Measurements from ENCODE around the gene CTSL. TPM values are rescaled to one million over a fixed set of nuclear protein-coding genes. Genes with fewer than 3 reads are reported as not detected.

CTSL gene
- total and polyA plus RNA-seq, 5 donors from 2014 or later = 1.2 to 10.6 (median 2.8) TPM

- Histone ChIP-seq H3K4me1 (ENCODE audit: control insufficient read depth, insufficient read depth, low read length, poor library complexity, severe bottlenecking) (no peaks in the 10 kb centered on the region), H3K27me3 (ENCODE audit: control insufficient read depth, insufficient read depth, low read length) (no peaks in the 10 kb centered on the region), H3K4me3 (ENCODE audit: low read depth, low read length) (no peak overlapping the region), H3K27ac (ENCODE audit: insufficient read depth, low read length, poor library complexity, severe bottlenecking) (no peak overlapping the region), H3K9me3 (ENCODE audit: control insufficient read depth in 2 of 2, low read length in 2 of 2) (no peaks in the 10 kb centered on the region), H3K36me3 (ENCODE audit: control insufficient read depth, insufficient read depth, low read length) (no peaks in the 10 kb centered on the region)
- no peaks in the 10 kb centered on the region for H3K4me1 Mint-ChIP-seq
- H3K9me3 Mint-ChIP-seq = peaks cover 0 to 4% (median 0%) of the 10 kb centered on the region in 7 donors
- no peak for DNase-seq
- no peak for ATAC-seq (ENCODE audit: low read depth in 2 of 2)
- H3K4me3 Mint-ChIP-seq = no peak overlapping the region
- H3K27me3 Mint-ChIP-seq = no peaks in the 10 kb centered on the region
- H3K36me3 Mint-ChIP-seq = no peaks in the 10 kb centered on the region
- no peak overlapping the region for H3K27ac Mint-ChIP-seq
Observed at GRCh38 chr9:87766697-87767096, 40.8 kb downstream of the CTSL start.

- Mint-ChIP-seq H3K27ac (no peak overlapping the region), H3K27me3 (no peaks in the 10 kb centered on the region), H3K4me1 (no peaks in the 10 kb centered on the region), H3K9me3 (peaks cover 0 to 3% (median 0%) of the 10 kb centered on the region in 7 donors), H3K36me3 (no peaks in the 10 kb centered on the region), H3K4me3 (peak overlapping the region in 1 of 4 donors; percentile 63)
- H3K36me3 ChIP-seq (ENCODE audit: control insufficient read depth, insufficient read depth, low read length) = no peaks in the 10 kb centered on the region
- ATAC-seq (ENCODE audit: low read depth in 2 of 2) (no peak), DNase-seq (no peak)
- H3K4me1 ChIP-seq (ENCODE audit: control insufficient read depth, insufficient read depth, low read length, poor library complexity, severe bottlenecking) = no peaks in the 10 kb centered on the region
- no peak overlapping the region for H3K27ac ChIP-seq (ENCODE audit: insufficient read depth, low read length, poor library complexity, severe bottlenecking)
- no peaks in the 10 kb centered on the region for H3K9me3 ChIP-seq (ENCODE audit: control insufficient read depth in 2 of 2, low read length in 2 of 2)
- no peaks in the 10 kb centered on the region for H3K27me3 ChIP-seq (ENCODE audit: control insufficient read depth, insufficient read depth, low read length)
- H3K4me3 ChIP-seq (ENCODE audit: low read depth, low read length) = no peak overlapping the region
Observed at GRCh38 chr9:87770616-87771315, 44.8 kb downstream of the CTSL start.

GRCh38 chr9:87771316-87772006 lies 45.5 kb downstream of the CTSL start:
- no peaks in the 10 kb centered on the region for H3K4me1 ChIP-seq (ENCODE audit: control insufficient read depth, insufficient read depth, low read length, poor library complexity, severe bottlenecking)
- peaks cover 4% of the 10 kb centered on the region for H3K27me3 Mint-ChIP-seq

GRCh38 chr9:87776481-87777379 lies 50.8 kb downstream of the CTSL start:
- Histone ChIP-seq H3K9me3 (ENCODE audit: control insufficient read depth in 2 of 2, low read length in 2 of 2) (no peaks in the 10 kb centered on the region), H3K4me3 (ENCODE audit: low read depth, low read length) (no peak overlapping the region), H3K27me3 (ENCODE audit: control insufficient read depth, insufficient read depth, low read length) (no peaks in the 10 kb centered on the region), H3K4me1 (ENCODE audit: control insufficient read depth, insufficient read depth, low read length, poor library complexity, severe bottlenecking) (no peaks in the 10 kb centered on the region), H3K36me3 (ENCODE audit: control insufficient read depth, insufficient read depth, low read length) (no peaks in the 10 kb centered on the region), H3K27ac (ENCODE audit: insufficient read depth, low read length, poor library complexity, severe bottlenecking) (no peak overlapping the region)
- peaks cover 11% of the 10 kb centered on the region for H3K27me3 Mint-ChIP-seq
- no peaks in the 10 kb centered on the region for H3K36me3 Mint-ChIP-seq
- H3K9me3 Mint-ChIP-seq = peaks cover 0 to 3% (median 0%) of the 10 kb centered on the region in 7 donors
- H3K4me3 Mint-ChIP-seq = no peak overlapping the region
- ATAC-seq (ENCODE audit: low read depth in 2 of 2) = no peak
- no peaks in the 10 kb centered on the region for H3K4me1 Mint-ChIP-seq
- H3K27ac Mint-ChIP-seq = no peak overlapping the region
- no peak for DNase-seq

More at GRCh38 chr9:87771316-87772006, 45.5 kb downstream of the CTSL start:
- no peak overlapping the region for H3K27ac ChIP-seq (ENCODE audit: insufficient read depth, low read length, poor library complexity, severe bottlenecking)
- DNase-seq (no peak), ATAC-seq (ENCODE audit: low read depth in 2 of 2) (no peak)
- H3K9me3 ChIP-seq (ENCODE audit: control insufficient read depth in 2 of 2, low read length in 2 of 2) = no peaks in the 10 kb centered on the region
- H3K36me3 Mint-ChIP-seq = no peaks in the 10 kb centered on the region
- H3K4me1 Mint-ChIP-seq = no peaks in the 10 kb centered on the region
- no peak overlapping the region for H3K4me3 Mint-ChIP-seq
- no peak overlapping the region for H3K27ac Mint-ChIP-seq
- peaks cover 0 to 3% (median 0%) of the 10 kb centered on the region in 7 donors for H3K9me3 Mint-ChIP-seq
- no peaks in the 10 kb centered on the region for H3K27me3 ChIP-seq (ENCODE audit: control insufficient read depth, insufficient read depth, low read length)
- H3K36me3 ChIP-seq (ENCODE audit: control insufficient read depth, insufficient read depth, low read length) = no peaks in the 10 kb centered on the region
- H3K4me3 ChIP-seq (ENCODE audit: low read depth, low read length) = no peak overlapping the region

- DNase-seq = no peak
- ATAC-seq (ENCODE audit: low read depth in 2 of 2) = no peak
- H3K27ac Mint-ChIP-seq = no peak overlapping the region
- Histone ChIP-seq H3K27ac (ENCODE audit: insufficient read depth, low read length, poor library complexity, severe bottlenecking) (no peak overlapping the region), H3K4me3 (ENCODE audit: low read depth, low read length) (no peak overlapping the region), H3K4me1 (ENCODE audit: control insufficient read depth, insufficient read depth, low read length, poor library complexity, severe bottlenecking) (no peaks in the 10 kb centered on the region), H3K9me3 (ENCODE audit: control insufficient read depth in 2 of 2, low read length in 2 of 2) (no peaks in the 10 kb centered on the region), H3K36me3 (ENCODE audit: control insufficient read depth, insufficient read depth, low read length) (no peaks in the 10 kb centered on the region), H3K27me3 (ENCODE audit: control insufficient read depth, insufficient read depth, low read length) (no peaks in the 10 kb centered on the region)
- H3K9me3 Mint-ChIP-seq = peaks cover 0 to 3% (median 0%) of the 10 kb centered on the region in 7 donors
- no peaks in the 10 kb centered on the region for H3K4me1 Mint-ChIP-seq
- no peaks in the 10 kb centered on the region for H3K36me3 Mint-ChIP-seq
- H3K4me3 Mint-ChIP-seq = no peak overlapping the region
- H3K27me3 Mint-ChIP-seq = peaks cover 11% of the 10 kb centered on the region
Observed at GRCh38 chr9:87778996-87779395, 53.1 kb downstream of the CTSL start.

Other genes starting within 250 kb of the CTSL start
- 3.5 TPM for gene DAPK1, start 228.3 kb upstream of the CTSL start, total RNA-seq
- gene DAPK1, start 228.3 kb upstream of the CTSL start, polyA plus RNA-seq = under 1 TPM in 2 of 4 donors, not detected in 2; 0.14 to 0.42 TPM
- gene SPATA31E1, start 156.8 kb downstream of the CTSL start, total RNA-seq = not detected
- not detected for gene SPATA31E1, start 156.8 kb downstream of the CTSL start, polyA plus RNA-seq
- not detected for gene SPATA31C1, start 191.8 kb downstream of the CTSL start, total RNA-seq
- under 1 TPM in 1 of 4 donors, not detected in 3; 0.19 TPM for gene SPATA31C1, start 191.8 kb downstream of the CTSL start, polyA plus RNA-seq
- 3.7 TPM for gene CDK20, start 248.4 kb downstream of the CTSL start, total RNA-seq
- 1 to 10 TPM; 2.6 to 4.9 (median 3.3) TPM for gene CDK20, start 248.4 kb downstream of the CTSL start, polyA plus RNA-seq